ENCODE data around the gene ANKHD1. TPM values are rescaled to one million over a fixed set of nuclear protein-coding genes. Genes with fewer than 3 reads are reported as not detected.
"Not testable (repeated sequence)": the region's sequence is repeated elsewhere in the genome, so short reads cannot be mapped to it uniquely, and the experiment has no call there.

ANKHD1 gene
- total RNA-seq, 2 donors from 2014 or later, result 90.8 to 93.2 TPM

DNA sequence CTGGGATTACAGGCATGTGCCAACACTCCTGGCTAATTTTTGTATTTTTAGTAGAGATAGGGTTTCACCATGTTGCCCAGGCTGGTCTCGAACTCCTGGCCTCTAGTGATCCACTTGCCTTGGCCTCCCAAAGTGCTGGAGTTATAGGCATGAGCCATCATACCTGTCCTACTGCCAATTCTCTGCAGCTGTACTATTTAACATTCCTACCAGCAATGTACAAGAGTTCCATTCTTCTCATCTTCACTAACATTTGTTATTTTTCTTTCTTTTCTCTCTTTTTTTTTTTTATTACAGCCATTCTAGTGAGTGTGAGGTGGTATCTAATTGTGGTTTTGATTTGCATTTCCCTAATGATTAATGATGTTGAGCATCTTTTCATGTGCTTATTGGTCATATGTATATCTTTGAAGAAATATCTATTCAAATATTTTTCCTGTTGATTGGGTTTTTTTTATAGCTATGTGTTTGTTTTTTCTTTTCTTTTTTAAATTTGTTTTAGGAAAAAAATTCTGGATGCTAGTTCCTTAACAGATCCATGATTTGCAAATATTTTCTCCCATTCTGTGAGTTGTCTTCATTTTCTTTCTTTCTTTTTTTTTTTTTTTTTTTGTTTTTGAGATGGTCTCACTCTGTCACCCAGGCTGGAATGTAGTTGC lies 17.4 kb downstream of the ANKHD1 start:
- DNase-seq (ENCODE audit: low spot score), result no peak
- intact Hi-C loops (cut with DNase I), result no loop called here

DNA sequence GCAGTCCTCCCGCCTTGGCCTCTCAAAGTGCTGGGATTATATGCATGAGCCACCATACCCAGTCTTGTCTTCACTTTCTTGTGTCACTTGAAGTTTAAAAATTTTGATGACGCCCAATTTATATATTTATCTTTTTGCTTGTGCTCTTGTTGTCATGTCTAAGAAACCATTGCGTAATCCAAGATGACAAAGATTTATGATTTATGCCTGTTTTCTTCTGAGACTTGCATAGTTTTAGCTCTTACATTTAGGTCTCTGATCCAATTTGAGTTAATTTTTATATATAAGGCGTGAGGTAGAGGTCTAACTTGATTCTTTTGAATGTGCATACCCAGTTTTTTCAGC lies 18.6 kb downstream of the ANKHD1 start:
- intact Hi-C loops (cut with DNase I), result no loop called here
- DNase-seq (ENCODE audit: low spot score), result no peak

DNA sequence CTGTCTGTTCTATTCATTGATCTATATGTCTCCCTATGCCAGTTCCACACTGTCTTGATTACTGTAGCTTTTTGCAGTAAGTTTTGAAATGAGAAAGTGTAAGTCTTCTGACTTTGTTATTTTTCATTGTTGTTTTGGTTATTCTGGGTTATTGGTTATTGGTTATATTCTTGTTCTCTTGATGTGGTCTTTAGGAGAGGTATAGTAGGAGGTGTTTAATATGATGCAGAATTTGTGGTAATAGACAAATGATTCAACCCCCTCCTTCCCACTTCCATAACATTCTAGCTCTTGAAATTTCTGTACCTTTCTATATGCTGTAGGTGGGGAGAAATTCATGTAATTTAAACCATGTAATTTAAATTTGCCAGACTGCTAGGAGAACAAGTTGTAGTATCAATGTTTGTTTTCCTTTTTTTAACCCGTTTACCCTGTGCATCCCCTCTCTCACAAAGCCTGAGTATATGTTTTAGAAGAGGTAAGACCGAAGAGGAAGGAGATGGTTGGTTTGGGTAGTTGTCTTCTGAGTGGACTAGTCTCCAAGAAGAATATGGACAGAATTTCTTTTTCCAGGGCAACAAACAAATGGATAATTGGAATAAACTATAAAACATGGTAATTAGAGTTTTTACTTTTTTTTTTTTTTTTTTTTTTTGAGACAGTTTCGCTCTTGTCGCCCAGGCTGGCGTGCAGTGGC lies 19.2 kb downstream of the ANKHD1 start:
- DNase-seq (ENCODE audit: low spot score), result no peak

DNA sequence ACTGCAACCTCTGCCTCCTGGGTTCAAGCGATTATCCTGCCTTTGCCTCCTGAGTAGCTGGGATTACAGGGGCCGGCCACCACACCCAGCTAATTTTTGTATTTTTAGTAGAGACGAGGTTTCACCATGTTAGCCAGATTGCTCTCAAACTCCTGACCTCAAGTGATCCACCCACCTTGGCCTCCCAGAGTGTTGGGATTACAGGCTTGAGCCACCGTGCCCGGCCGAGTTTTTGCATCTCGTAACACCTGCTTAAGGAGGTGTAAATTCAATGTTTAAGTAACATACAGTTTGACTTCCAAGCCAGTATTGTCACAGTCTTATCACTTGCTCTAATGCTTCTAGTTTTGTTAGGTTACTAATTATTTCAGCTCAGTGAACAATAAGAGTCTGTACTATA lies 19.7 kb downstream of the ANKHD1 start:
- not testable (repeated sequence) for DNase-seq (ENCODE audit: low spot score)

More for the DNA sequence above, 19.2 kb downstream of the ANKHD1 start:
- intact Hi-C loops (cut with DNase I), result no loop called here

DNA sequence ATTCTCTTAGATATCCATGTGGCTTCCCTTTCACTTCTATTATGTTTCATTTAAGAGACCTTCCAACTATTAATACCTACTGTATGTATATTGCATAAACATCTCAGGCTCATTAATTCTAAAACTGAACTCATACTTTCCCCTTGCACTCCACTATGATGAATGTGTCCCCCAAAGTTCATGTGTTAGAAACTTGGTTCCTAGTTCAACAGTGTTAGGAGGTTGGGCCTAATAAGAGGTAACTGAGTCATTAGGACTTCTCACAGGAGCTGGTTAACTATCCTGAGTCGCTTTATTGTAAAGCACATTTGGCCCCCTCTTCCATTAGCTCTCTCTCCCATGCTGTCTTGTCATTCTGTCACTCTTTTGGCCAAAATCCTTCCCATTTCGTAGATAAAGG lies 22.0 kb downstream of the ANKHD1 start:
- intact Hi-C loops (cut with DNase I), result no loop called here
- DNase-seq (ENCODE audit: low spot score), result no peak

More for the DNA sequence above, 19.7 kb downstream of the ANKHD1 start:
- intact Hi-C loops (cut with DNase I), result not testable (repeated sequence)

DNA sequence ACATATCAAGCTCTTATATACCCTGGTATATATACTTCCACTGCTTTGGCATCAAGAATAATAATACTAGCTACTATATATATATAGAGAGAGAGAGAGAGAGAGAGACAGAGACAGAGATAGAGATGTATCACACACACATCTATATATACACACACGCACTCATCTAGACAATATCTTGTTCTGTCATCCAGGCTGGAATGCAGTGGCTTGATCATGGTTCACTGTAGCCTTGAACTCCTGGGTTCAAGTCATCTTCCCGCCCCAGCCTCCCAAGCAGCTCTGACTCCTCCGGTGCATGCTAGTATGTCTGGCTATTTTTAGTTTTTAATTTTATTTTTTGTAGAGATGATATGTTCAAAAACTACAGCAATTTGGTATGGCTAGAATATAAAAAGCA lies 22.5 kb downstream of the ANKHD1 start:
- intact Hi-C loops (cut with DNase I), result no loop called here
- DNase-seq (ENCODE audit: low spot score), result no peak

DNA sequence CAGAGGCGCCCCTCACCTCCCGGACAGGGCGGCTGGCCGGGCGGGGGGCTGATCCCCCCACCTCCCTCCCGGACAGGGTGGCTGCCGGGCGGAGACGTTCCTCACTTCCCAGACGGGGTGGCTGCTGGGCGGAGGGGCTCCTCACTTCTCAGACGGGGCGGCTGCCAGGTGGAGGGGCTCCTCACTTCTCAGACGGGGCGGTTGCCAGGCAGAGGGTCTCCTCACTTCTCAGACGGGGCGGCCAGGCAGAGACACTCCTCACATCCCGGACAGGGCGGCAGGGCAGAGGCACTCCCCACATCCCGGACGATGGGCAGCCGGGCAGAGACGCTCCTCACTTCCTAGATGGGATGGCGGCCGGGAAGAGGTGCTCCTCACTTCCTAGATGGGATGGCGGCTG lies 26.1 kb downstream of the ANKHD1 start:
- DNase-seq (ENCODE audit: low spot score); intact Hi-C loops (cut with DNase I): not testable (repeated sequence)

DNA sequence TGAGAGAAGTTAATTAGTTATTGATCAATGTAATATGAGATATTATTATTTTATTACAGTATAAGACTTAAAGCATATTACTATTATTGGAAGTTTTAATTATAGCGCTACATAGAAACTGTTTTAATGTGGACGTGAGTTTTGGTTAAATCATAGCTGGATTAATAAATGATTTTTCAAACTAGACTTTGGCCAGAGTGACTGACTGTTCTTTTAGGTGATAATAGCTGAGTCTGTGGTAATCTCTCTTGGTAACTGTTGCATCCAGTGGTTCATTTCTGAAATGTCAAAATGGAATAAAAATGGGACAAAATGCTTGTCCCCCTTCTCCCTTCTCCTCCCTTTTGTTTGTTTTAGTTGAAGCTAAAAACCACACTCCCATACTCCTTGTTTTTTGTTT lies 28.1 kb downstream of the ANKHD1 start:
- no peak for DNase-seq (ENCODE audit: low spot score)
- intact Hi-C loops (cut with DNase I), result no loop called here

DNA sequence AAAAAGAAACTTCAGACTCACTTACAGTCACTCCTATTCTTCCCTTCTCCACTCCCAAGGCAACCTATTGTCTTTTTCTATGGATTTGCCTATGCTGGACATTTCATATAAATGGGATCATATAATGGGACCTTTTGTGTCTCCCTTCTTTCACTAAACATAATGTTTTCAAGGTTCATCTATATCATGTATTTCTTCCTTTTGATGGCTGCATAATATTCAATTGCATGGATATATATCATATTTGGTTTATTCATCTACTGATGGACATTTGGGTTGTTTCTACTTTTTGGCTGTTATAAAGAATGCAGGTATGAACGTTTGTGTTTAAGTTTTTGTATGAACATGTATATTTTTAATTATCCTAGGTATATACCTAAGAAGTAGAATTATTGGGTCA lies 30.6 kb downstream of the ANKHD1 start:
- intact Hi-C loops (cut with DNase I), result no loop called here
- DNase-seq (ENCODE audit: low spot score), result no peak

DNA sequence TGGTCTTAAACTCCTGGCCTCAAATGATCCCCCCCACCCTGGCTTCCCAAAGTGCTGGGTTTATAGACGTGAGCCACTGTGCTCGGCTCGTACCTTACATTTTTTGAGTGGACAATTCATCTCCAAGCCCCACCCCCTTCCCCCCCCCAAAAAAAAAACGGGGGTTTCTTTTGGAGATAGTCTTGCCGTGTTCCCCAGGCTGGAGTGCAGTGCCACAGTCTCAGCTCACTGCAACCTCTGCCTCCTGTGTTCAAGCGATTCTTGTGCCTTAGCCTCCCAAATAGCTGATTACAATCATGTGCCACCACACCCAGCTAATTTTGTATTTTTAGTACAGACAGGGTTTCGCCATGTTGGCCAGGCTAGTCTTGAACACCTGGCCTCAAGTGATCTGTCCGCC lies 31.3 kb downstream of the ANKHD1 start:
- no peak for DNase-seq (ENCODE audit: low spot score)
- intact Hi-C loops (cut with DNase I), result no loop called here

DNA sequence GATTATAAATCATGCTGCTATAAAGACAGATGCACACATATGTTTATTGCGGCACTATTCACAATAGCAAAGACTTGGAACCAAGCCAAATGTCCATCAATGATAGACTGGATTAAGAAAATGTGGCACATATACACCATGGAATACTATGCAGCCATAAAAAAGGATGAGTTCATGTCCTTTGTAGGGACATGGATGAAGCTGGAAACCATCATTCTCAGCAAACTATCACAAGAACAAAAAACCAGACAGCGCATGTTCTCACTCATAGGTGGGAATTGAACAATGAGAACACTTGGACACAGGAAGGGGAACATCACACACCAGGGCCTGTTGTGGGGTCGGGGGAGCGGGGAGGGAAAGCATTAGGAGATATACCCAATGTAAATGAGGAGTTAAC lies 55.7 kb downstream of the ANKHD1 start:
- DNase-seq (ENCODE audit: low spot score); intact Hi-C loops (cut with DNase I): not testable (repeated sequence)

DNA sequence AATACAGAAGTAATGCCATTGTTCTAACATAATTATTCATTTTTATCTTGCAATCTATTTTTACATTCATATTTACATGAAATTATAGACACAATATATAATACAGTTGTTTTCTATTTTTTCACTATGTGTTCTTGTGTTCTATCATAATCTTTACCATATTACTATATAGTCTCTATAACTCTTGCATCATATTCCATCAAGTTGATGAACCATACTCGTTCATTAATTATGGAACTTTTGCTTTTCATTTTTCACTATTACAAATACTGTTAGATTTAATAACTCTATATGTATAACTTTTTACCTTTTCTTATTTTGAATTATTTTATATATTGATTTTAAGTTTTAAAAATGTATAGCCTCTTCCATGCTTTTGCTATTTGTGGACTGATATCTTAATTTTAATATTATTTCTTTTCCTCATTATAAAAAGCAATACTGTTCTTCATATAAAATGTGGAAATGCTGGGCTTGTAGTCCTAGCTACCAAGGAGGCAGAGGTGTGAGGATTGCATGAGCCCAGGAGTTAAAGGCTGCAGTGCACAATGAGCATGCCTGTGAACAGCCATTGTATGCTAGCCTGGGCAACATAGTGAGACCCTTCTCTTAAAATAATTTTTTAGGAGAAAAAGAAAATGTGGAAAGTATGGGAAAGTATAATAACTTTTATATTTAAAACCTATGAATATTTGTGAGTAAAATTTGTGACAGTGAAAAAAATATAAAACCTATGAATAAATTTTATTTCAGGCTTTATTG lies 65.5 kb downstream of the ANKHD1 start:
- intact Hi-C loops (cut with DNase I), result no loop called here

DNA sequence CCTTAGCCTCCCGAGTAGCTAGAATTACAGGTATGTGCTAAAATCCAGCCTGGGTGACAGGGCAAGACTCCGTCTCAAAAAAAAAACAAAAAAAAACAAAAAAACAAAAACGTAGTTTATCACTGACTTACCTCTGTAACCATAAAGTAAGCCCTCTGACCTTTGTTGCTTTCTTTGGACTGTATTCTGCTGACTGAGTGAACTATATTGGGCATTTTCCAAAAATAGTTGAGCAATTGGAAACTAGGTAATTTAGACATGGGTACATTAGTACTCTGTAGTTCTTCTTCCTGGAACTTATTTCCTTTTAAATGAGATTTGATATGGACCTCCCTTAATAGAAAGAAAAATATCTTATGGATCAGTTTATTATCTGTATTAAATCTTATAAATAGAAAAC lies 66.6 kb downstream of the ANKHD1 start:
- intact Hi-C loops (cut with DNase I), result no loop called here
- no peak for DNase-seq (ENCODE audit: low spot score)

More for the DNA sequence above, 65.5 kb downstream of the ANKHD1 start:
- DNase-seq (ENCODE audit: low spot score), result no peak

DNA sequence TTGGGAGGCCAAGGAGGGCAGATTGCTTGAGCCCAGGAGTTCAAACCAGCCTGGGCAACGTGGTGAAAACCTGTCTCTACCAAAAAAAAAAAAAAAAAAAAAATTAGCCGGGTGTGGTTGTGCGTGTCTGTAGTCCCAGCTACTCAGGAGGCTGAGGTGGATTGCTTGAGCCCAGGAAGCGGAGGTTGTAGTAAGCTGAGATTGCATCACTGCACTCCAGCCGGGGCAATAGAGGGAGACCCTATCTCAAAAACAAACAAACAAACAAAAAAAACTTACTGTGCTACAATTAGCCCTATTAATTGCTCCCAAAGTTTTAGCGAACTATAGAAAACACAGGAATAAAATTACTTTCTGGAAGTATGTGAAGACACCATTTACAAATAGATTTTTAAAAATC lies 67.6 kb downstream of the ANKHD1 start:
- intact Hi-C loops (cut with DNase I), result no loop called here
- DNase-seq (ENCODE audit: low spot score), result no peak

DNA sequence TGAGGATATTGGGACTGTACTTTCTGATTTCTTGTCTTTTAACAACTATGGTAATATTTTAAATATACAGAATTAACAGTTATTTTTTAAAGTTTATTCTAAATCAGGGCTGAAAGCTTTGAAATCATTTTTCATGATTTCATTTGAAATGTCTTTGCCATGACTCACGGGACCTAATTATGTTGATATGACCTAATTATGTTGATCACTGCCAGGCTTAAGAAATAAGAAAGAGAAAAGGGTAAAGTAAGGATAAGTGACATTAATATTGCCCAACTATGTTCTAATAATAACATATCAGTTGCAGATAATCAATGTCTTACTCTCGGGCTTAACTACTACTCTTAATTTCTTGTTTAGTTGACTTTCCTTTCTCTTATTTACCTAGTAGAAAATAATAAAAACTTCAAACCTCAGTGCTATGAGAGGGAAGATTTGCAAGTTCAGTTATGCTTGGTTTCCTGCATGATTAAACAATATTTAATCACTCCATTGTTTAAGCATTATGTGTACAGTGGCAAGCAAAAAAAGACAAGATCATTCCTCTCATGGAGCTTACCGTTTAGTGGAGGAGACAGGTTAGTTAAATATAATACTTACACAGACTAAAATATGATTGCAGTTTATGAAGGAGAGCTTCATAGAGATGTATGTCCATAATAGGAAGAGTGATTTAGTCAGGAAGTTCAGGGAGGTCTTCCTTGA lies 78.8 kb downstream of the ANKHD1 start:
- intact Hi-C loops (cut with DNase I), result no loop called here

DNA sequence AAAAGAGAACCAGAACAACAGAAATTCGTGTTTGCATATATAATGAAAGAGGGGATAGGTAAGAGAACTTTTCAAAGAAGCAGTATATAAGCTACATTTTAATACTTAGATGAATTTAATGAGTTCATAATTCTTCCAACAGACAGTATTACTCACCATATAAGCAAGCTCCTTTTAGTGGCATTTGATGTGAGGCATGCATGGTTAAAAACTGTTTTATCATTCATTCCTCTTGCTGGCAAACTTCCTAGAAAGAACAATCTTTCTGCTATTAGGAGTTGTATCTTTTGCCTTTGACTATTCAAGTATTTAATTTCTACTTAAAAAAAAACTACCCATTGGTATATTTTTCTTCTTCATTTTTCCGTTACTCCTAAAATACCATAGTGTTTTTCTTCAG lies 80.1 kb downstream of the ANKHD1 start:
- intact Hi-C loops (cut with DNase I), result no loop called here
- no peak for DNase-seq (ENCODE audit: low spot score)

More for the DNA sequence above, 78.8 kb downstream of the ANKHD1 start:
- DNase-seq (ENCODE audit: low spot score), result no peak

DNA sequence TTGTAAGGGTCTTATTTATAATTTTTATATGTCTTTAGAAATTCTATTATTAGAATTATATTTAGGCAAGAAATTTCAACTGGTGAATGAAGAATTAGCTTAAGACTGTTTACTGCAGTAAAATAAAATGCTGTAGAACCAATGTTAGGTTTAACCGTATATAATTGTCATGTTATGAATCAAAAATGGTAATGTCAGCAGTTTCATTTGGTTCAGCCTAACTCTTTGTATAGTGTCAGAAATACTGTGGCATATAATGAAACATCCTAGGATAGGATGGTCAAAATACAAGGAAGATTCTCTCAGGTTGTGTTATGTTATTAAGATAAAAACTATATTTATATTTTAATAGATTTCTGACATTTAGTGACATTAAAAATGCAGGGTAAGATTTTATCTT lies 81.4 kb downstream of the ANKHD1 start:
- intact Hi-C loops (cut with DNase I), result no loop called here
- no peak for DNase-seq (ENCODE audit: low spot score)

DNA sequence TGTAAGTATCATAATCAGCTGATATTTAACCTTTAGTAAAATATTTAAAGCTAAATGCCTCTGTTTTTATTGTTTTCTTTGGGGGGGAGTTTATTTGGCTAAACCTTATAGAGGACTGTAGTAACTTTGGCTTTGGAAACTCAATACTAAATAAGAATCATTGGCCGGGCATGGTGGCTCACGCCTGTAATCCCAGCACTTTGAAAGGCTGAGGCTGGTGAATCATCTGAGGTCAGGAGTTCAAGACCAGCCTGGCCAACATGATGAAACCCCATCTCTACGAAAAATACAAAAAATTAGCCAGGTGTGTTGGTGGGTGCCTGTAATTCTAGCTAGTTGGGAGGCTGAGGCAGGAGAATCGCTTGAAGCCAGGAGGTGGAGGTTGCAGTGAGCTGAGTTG lies 86.5 kb downstream of the ANKHD1 start:
- DNase-seq (ENCODE audit: low spot score); intact Hi-C loops (cut with DNase I): not testable (repeated sequence)

DNA sequence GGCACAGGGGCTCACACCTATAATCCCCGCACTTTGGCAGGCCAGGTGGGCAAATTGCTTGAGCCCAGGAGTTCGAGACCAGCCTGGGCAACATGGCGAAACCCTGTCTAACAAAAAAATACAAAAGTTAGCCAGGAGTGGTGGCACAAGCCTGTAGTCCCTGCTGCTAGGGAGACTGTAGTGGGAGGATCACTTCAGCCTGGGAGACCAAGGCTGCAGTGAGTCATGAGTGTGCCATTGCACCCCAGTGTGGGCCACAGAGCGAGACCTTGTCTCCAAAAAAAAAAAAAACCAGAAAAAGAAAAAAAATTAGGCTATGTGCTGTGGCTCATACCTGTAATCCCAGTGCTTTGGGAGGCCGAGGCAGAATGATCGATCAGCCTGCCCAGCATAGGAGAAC lies 87.3 kb downstream of the ANKHD1 start:
- no peak for DNase-seq (ENCODE audit: low spot score)
- intact Hi-C loops (cut with DNase I), result no loop called here

DNA sequence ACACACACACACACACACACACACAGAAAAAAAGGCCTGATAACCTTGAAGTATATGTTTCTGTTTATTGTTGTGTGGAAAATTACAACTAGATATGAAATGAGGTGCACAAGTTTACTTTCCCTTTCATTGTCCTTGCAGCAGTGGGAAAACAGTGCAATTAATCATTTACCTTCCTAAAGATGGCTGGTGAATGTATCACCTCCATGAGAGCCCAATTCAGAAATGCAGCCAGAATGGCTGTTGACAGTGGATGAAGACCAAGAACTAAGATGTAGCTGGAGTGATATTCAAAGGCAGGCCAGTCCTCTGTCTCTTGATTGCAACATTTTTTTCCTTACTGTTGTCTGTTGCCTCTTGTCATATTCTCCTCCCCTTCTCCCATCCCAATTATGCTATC lies 96.3 kb downstream of the ANKHD1 start:
- DNase-seq (ENCODE audit: low spot score), result no peak
- intact Hi-C loops (cut with DNase I), result no loop called here

Measured in posterior vena cava (tissue), 2 donors.